HK-2 (cell line): ENCODE measurements around the gene FLNB.
"Not testable (repeated sequence)": the region's sequence is repeated elsewhere in the genome, so short reads cannot be mapped to it uniquely, and the experiment has no call there.

Experiments
- DNase-seq: peaks from one replicate; pipeline ENCODE4 v3.0.0-alpha.2; 2018; ENCODE audit not compliant: unreplicated experiment

Gene FLNB

GRCh38 chr3:58032186-58032585 lies 24.0 kb downstream of the FLNB start:
- DNase-seq, result no peak

- DNase-seq, result no peak
These were observed 26.7 kb downstream of the FLNB start for GRCh38 chr3:58034738-58035523.

GRCh38 chr3:58035524-58036255 lies 27.5 kb downstream of the FLNB start:
- no peak for DNase-seq

GRCh38 chr3:58036293-58037032 lies 28.2 kb downstream of the FLNB start:
- DNase-seq, result no peak

- no peak for DNase-seq
These were observed 29.1 kb downstream of the FLNB start for GRCh38 chr3:58037141-58037910.

- DNase-seq, result peak; percentile 35
These were observed 30.6 kb downstream of the FLNB start for GRCh38 chr3:58038675-58039292.

- no peak for DNase-seq
These were observed 31.4 kb downstream of the FLNB start for GRCh38 chr3:58039601-58040000.

GRCh38 chr3:58041182-58041825 lies 33.1 kb downstream of the FLNB start:
- DNase-seq, result no peak

GRCh38 chr3:58041826-58042324 lies 33.7 kb downstream of the FLNB start:
- no peak for DNase-seq

- no peak for DNase-seq
These were observed 34.9 kb downstream of the FLNB start for GRCh38 chr3:58042947-58043707.

- DNase-seq, result no peak
These were observed 35.7 kb downstream of the FLNB start for GRCh38 chr3:58043933-58044332.

- no peak for DNase-seq
These were observed 36.7 kb downstream of the FLNB start for GRCh38 chr3:58044691-58045483.

GRCh38 chr3:58047826-58048225 lies 39.6 kb downstream of the FLNB start:
- peak; percentile 42 for DNase-seq

GRCh38 chr3:58048301-58048700 lies 40.1 kb downstream of the FLNB start:
- DNase-seq, result peak; percentile 33

- peak; percentile 80 for DNase-seq
These were observed 41.0 kb downstream of the FLNB start for GRCh38 chr3:58049143-58049785.

- peak; percentile 47 for DNase-seq
These were observed 43.0 kb downstream of the FLNB start for GRCh38 chr3:58051196-58051595.

GRCh38 chr3:58051658-58052261 lies 43.5 kb downstream of the FLNB start:
- DNase-seq, result not testable (repeated sequence)
